Activated naive CD4-positive, alpha-beta T cell treated with anti-CD3 and anti-CD28 coated beads, Interleukin-2, amount 50 U/mL, for 24 hours (primary cell): ENCODE results near the gene SARDH.
A peak's percentile ranks its signal among the peaks of the same experiment; 100 is the strongest.
"Not testable (repeated sequence)": the region's sequence is repeated elsewhere in the genome, so short reads cannot be mapped to it uniquely, and the experiment has no call there.

Source experiments
- H3K27ac Mint-ChIP-seq: one replicate; pipeline ENCODE4 v1.8.0; 2021; ENCODE audit warnings: mild to moderate bottlenecking, mixed read lengths
- H3K27me3 Mint-ChIP-seq: one replicate; pipeline ENCODE4 v1.8.0; 2021; ENCODE audit warnings: mixed read lengths
- H3K36me3 Mint-ChIP-seq: one replicate; pipeline ENCODE4 v1.8.0; 2021; ENCODE audit warnings: mixed read lengths
- H3K4me1 Mint-ChIP-seq: one replicate; pipeline ENCODE4 v1.8.0; 2021; ENCODE audit warnings: mixed read lengths
- H3K4me3 Mint-ChIP-seq: one replicate; pipeline ENCODE4 v1.8.0; 2021; ENCODE audit warnings: mild to moderate bottlenecking, mixed read lengths
- H3K9me3 Mint-ChIP-seq: one replicate; pipeline ENCODE4 v1.8.0; 2021; ENCODE audit warnings: mixed read lengths

The SARDH gene

GRCh38 chr9:133684121-133684935 is 53.8 kb downstream of the SARDH start:
- H3K4me3 Mint-ChIP-seq = peak overlapping the region; percentile 82
- H3K9me3 Mint-ChIP-seq = no peaks in the 10 kb centered on the region
- peak overlapping the region; percentile 85 for H3K27ac Mint-ChIP-seq
- H3K36me3 Mint-ChIP-seq = no peaks in the 10 kb centered on the region
- no peaks in the 10 kb centered on the region for H3K27me3 Mint-ChIP-seq
- H3K4me1 Mint-ChIP-seq = peaks cover 40% of the 10 kb centered on the region

GRCh38 chr9:133683586-133684120 is 54.5 kb downstream of the SARDH start:
- peak overlapping the region; percentile 85 for H3K27ac Mint-ChIP-seq
- peak overlapping the region; percentile 82 for H3K4me3 Mint-ChIP-seq
- no peaks in the 10 kb centered on the region for H3K36me3 Mint-ChIP-seq
- H3K4me1 Mint-ChIP-seq = peaks cover 46% of the 10 kb centered on the region
- H3K27me3 Mint-ChIP-seq = no peaks in the 10 kb centered on the region
- no peaks in the 10 kb centered on the region for H3K9me3 Mint-ChIP-seq

- Mint-ChIP-seq H3K36me3 (no peaks in the 10 kb centered on the region), H3K4me3 (peak overlapping the region; percentile 82), H3K9me3 (no peaks in the 10 kb centered on the region), H3K4me1 (peaks cover 51% of the 10 kb centered on the region), H3K27ac (peak overlapping the region; percentile 85), H3K27me3 (no peaks in the 10 kb centered on the region)
These were observed 55.1 kb downstream of the SARDH start for GRCh38 chr9:133682818-133683585.

- H3K27ac Mint-ChIP-seq = peak overlapping the region; percentile 17
- H3K4me3 Mint-ChIP-seq = no peak overlapping the region
- H3K36me3 Mint-ChIP-seq = no peaks in the 10 kb centered on the region
- H3K27me3 Mint-ChIP-seq = no peaks in the 10 kb centered on the region
- H3K9me3 Mint-ChIP-seq = no peaks in the 10 kb centered on the region
- H3K4me1 Mint-ChIP-seq = peaks cover 62% of the 10 kb centered on the region
These were observed 56.4 kb downstream of the SARDH start for GRCh38 chr9:133681658-133682306.

- H3K27me3 Mint-ChIP-seq = no peaks in the 10 kb centered on the region
- H3K27ac Mint-ChIP-seq = no peak overlapping the region
- H3K36me3 Mint-ChIP-seq = no peaks in the 10 kb centered on the region
- no peaks in the 10 kb centered on the region for H3K9me3 Mint-ChIP-seq
- peaks cover 63% of the 10 kb centered on the region for H3K4me1 Mint-ChIP-seq
- no peak overlapping the region for H3K4me3 Mint-ChIP-seq
These were observed 57.0 kb downstream of the SARDH start for GRCh38 chr9:133680976-133681657.

GRCh38 chr9:133680250-133680975 is 57.7 kb downstream of the SARDH start:
- Mint-ChIP-seq H3K9me3 (no peaks in the 10 kb centered on the region), H3K4me3 (no peak overlapping the region), H3K27ac (peak overlapping the region; percentile 12), H3K27me3 (no peaks in the 10 kb centered on the region), H3K4me1 (peaks cover 66% of the 10 kb centered on the region), H3K36me3 (no peaks in the 10 kb centered on the region)

- Mint-ChIP-seq H3K27me3 (no peaks in the 10 kb centered on the region), H3K36me3 (no peaks in the 10 kb centered on the region), H3K4me3 (no peak overlapping the region), H3K27ac (no peak overlapping the region), H3K4me1 (peaks cover 67% of the 10 kb centered on the region), H3K9me3 (no peaks in the 10 kb centered on the region)
These were observed 58.6 kb downstream of the SARDH start for GRCh38 chr9:133679466-133680061.

- Mint-ChIP-seq H3K36me3 (no peaks in the 10 kb centered on the region), H3K27me3 (no peaks in the 10 kb centered on the region), H3K9me3 (no peaks in the 10 kb centered on the region), H3K4me3 (no peak overlapping the region), H3K27ac (peak overlapping the region; percentile 53), H3K4me1 (peaks cover 64% of the 10 kb centered on the region)
These were observed 59.1 kb downstream of the SARDH start for GRCh38 chr9:133679056-133679455.

GRCh38 chr9:133677126-133678010 is 60.8 kb downstream of the SARDH start:
- Mint-ChIP-seq H3K27me3 (no peaks in the 10 kb centered on the region), H3K4me1 (peaks cover 54% of the 10 kb centered on the region), H3K4me3 (peak overlapping the region; percentile 28), H3K36me3 (no peaks in the 10 kb centered on the region), H3K27ac (peak overlapping the region; percentile 52), H3K9me3 (no peaks in the 10 kb centered on the region)

- Mint-ChIP-seq H3K9me3 (no peaks in the 10 kb centered on the region), H3K36me3 (no peaks in the 10 kb centered on the region), H3K4me3 (peak overlapping the region; percentile 44), H3K27me3 (no peaks in the 10 kb centered on the region), H3K4me1 (peaks cover 50% of the 10 kb centered on the region), H3K27ac (peak overlapping the region; percentile 90)
These were observed 61.7 kb downstream of the SARDH start for GRCh38 chr9:133676450-133676849.

- H3K36me3 Mint-ChIP-seq, H3K4me3 Mint-ChIP-seq: not testable (repeated sequence)
These were observed 62.4 kb downstream of the SARDH start for GRCh38 chr9:133675796-133676195.

GRCh38 chr9:133674091-133674490 is 64.1 kb downstream of the SARDH start:
- Mint-ChIP-seq H3K4me1 (peaks cover 47% of the 10 kb centered on the region), H3K27me3 (no peaks in the 10 kb centered on the region), H3K4me3 (no peak overlapping the region), H3K9me3 (no peaks in the 10 kb centered on the region), H3K36me3 (no peaks in the 10 kb centered on the region), H3K27ac (no peak overlapping the region)

More at GRCh38 chr9:133675796-133676195, 62.4 kb downstream of the SARDH start:
- H3K27me3 Mint-ChIP-seq, H3K9me3 Mint-ChIP-seq: not testable (repeated sequence)
- Mint-ChIP-seq H3K27ac (peak overlapping the region; percentile 82), H3K4me1 (peaks cover 48% of the 10 kb centered on the region)

- Mint-ChIP-seq H3K4me1 (peaks cover 39% of the 10 kb centered on the region), H3K27me3 (no peaks in the 10 kb centered on the region), H3K9me3 (no peaks in the 10 kb centered on the region)
These were observed 64.9 kb downstream of the SARDH start for GRCh38 chr9:133673258-133673655.

More at GRCh38 chr9:133673258-133673655, 64.9 kb downstream of the SARDH start:
- H3K27ac Mint-ChIP-seq = no peak overlapping the region
- no peak overlapping the region for H3K4me3 Mint-ChIP-seq
- no peaks in the 10 kb centered on the region for H3K36me3 Mint-ChIP-seq
